Lower leg skin (tissue), 4 donors: ENCODE data around the gene SPINK2. TPM values are rescaled to one million over a fixed set of nuclear protein-coding genes. Genes with fewer than 3 reads are reported as not detected.

Source experiments
- DNase-seq, 2 donors: peaks; one replicate each; pipeline ENCODE4 v3.0.0-alpha.2; 2019; ENCODE audit warnings: low spot score in 2 of 2
- H3K4me3 ChIP-seq: fragments of 200-600 bp; sonication (generic); 2 replicates; pipeline ENCODE4 v1.5.1; 2017; ENCODE audit warnings: mild to moderate bottlenecking, low read depth; ENCODE audit not compliant: poor library complexity, severe bottlenecking
- CTCF ChIP-seq, 3 donors: fragments of 450-650 bp; IDR thresholded peaks; one replicate each; pipeline ENCODE4 v1.5.1; 2016; ENCODE audit warnings: antibody characterized with exemption in 3 of 3, mild to moderate bottlenecking in 3 of 3, moderate library complexity in 2 of 3
- POLR2A ChIP-seq, 2 donors: fragments of 450-650 bp; IDR thresholded peaks; one replicate each; pipeline ENCODE4 v1.6.1; 2016 to 2017; ENCODE audit warnings: antibody characterized with exemption in 2 of 2, mild to moderate bottlenecking in 1 of 2, moderate library complexity in 1 of 2
- WGBS, 2 donors: methylation state at CpG; one replicate each; pipeline ENCODE4 v1.1.5; 2018; 5-methylcytosine and 5-hydroxymethylcytosine counted together
- intact Hi-C: fragments of 100-400 bp; cut with DNase I; formaldehyde crosslinking; loops from one replicate; pipeline ENCODE4 v1.15.0; 2023; ENCODE audit warnings: low total_unique reads
- total RNA-seq, 4 donors: library from RNA; depleted of rRNA; stranded (reverse); fragments of >200 nt; gene quantifications; one replicate each; pipeline ENCODE4 v1.1.0, GENCODE V29; 2016

SPINK2 gene
- total RNA-seq: not detected

- peak within 1 kb of the TSS; percentile 18 for H3K4me3 ChIP-seq
- no peak for DNase-seq
- TF ChIP-seq CTCF (IDR thresholded peaks at IDR 0.05) (no peak), POLR2A (IDR thresholded peaks at IDR 0.05) (no peak)
- WGBS, 2 donors: 2 to 3% methylated on average over 34 to 51 of the region's 58 CpGs
- intact Hi-C loops: no loop called here
Measured at GRCh38 chr4:56821381-56822243, at the start of gene SPINK2. Gene SPINK2, minus strand, starts transcription at chr4:56821701. Its CDS starts 39 bp downstream, at chr4:56821662.

GRCh38 chr4:56870946-56871345 is 49.4 kb upstream of the SPINK2 start:
- WGBS, 2 donors: 6 to 15% methylated on average over 4 of the region's 4 CpGs
- intact Hi-C loops: no loop called here
- peak in 1 of 2 donors; percentile 0 for DNase-seq
- H3K4me3 ChIP-seq: no peak overlapping the region
- TF ChIP-seq CTCF (IDR thresholded peaks at IDR 0.05) (no peak), POLR2A (IDR thresholded peaks at IDR 0.05) (no peak)

GRCh38 chr4:56863441-56864139 is 42.1 kb upstream of the SPINK2 start:
- no peak overlapping the region for H3K4me3 ChIP-seq
- no peak for DNase-seq
- intact Hi-C loops: no loop called here
- 83 to 88% methylated on average over 7 of the region's 7 CpGs for WGBS, 2 donors
- TF ChIP-seq CTCF (IDR thresholded peaks at IDR 0.05) (no peak), POLR2A (IDR thresholded peaks at IDR 0.05) (no peak)

DNA sequence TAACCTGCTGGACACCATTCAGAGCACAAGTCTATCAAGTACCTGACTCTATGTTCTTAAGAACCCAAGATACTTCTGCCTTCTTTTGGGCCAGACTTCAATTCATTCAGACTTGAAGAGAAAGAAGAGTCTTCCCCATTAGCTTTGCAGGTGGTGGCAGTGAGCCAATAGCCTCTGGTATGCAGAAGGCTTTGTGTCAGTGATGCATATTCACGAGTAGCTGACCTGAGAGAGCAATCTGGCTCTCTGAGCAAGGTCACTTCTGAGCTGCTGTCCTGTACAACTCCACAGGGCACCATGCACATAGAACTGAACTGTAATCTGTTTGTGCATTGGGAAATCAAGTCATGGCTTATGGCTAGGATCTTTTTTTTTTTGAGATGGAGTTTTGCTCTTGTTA is 39.9 kb upstream of the SPINK2 start:
- WGBS, 2 donors: 12 to 32% methylated on average over 1 of the region's 1 CpG
- no peak overlapping the region for H3K4me3 ChIP-seq
- intact Hi-C loops: no loop called here
- TF ChIP-seq POLR2A (IDR thresholded peaks at IDR 0.05) (no peak), CTCF (IDR thresholded peaks at IDR 0.05) (no peak)
- no peak for DNase-seq

- TF ChIP-seq CTCF (IDR thresholded peaks at IDR 0.05): no peak
- TF ChIP-seq POLR2A (IDR thresholded peaks at IDR 0.05): no peak
- no peak for DNase-seq
- 82% methylated on average over 3 of the region's 3 CpGs for WGBS, 2 donors
- H3K4me3 ChIP-seq: no peak overlapping the region
- intact Hi-C loops: no loop called here
Measured at GRCh38 chr4:56860781-56861180, 39.3 kb upstream of the SPINK2 start.
